Caco-2 (cell line): ENCODE measurements around the gene FN3K. TPM values are rescaled to one million over a fixed set of nuclear protein-coding genes. Genes with fewer than 3 reads are reported as not detected.
A peak's percentile ranks its signal among the peaks of the same experiment; 100 is the strongest.

Experiments used
- BruUV-seq: library from RNA; stranded (reverse); fragments of 400-500 nt; replicated peaks from 2 replicates; lab custom pipeline; 2021; lab: Mats Ljungman, UMichigan
- CTCF ChIA-PET: fragments of 300-600 bp; sonication (Branson Sonifier 250); formaldehyde crosslinking; loops from one replicate; lab custom pipeline; 2022; ENCODE audit warnings: antibody characterized with exemption; lab: Charles Lee
- POLR2A ChIA-PET: fragments of 300-600 bp; sonication (Branson Sonifier 250); formaldehyde crosslinking; loops from one replicate; lab custom pipeline; 2022; ENCODE audit warnings: antibody characterized with exemption; lab: Charles Lee
- DNase-seq, 2 experiments: peaks; one replicate each; pipeline versions ENCODE4 v3.0.0 to v3.0.0-alpha.2; 2020 to 2022
- H3K27me3 ChIP-seq: replicated peaks from 2 replicates; pipeline ENCODE4 v1.6.0; 2011; ENCODE audit warnings: low read length; ENCODE audit not compliant: control insufficient read depth, insufficient read depth
- H3K36me3 ChIP-seq: 2 replicates; pipeline ENCODE4 v1.5.1; 2011; ENCODE audit warnings: low read length; ENCODE audit not compliant: control insufficient read depth, insufficient read depth
- H3K4me1 ChIP-seq: fragments of 250-450 bp; sonication (Bioruptor Pico); 2 replicates; pipeline ENCODE4 v1.5.1; 2020; ENCODE audit warnings: mild to moderate bottlenecking
- H3K4me3 ChIP-seq: 2 replicates; pipeline ENCODE4 v1.5.1; 2011; ENCODE audit warnings: low read depth, mild to moderate bottlenecking, control low read depth, low read length
- H3K9me3 ChIP-seq: fragments of 250-450 bp; sonication (Bioruptor Pico); 2 replicates; pipeline ENCODE4 v1.5.1; 2020; ENCODE audit warnings: mild to moderate bottlenecking, moderate library complexity
- H3K27ac Mint-ChIP-seq: one replicate; pipeline ENCODE4 v1.8.0; 2022; ENCODE audit warnings: mixed read lengths; ENCODE audit not compliant: unreplicated experiment
- H3K27me3 Mint-ChIP-seq: one replicate; pipeline ENCODE4 v1.8.0; 2022; ENCODE audit warnings: mixed read lengths; ENCODE audit not compliant: insufficient read depth, unreplicated experiment
- H3K36me3 Mint-ChIP-seq: one replicate; pipeline ENCODE4 v1.8.0; 2022; ENCODE audit warnings: mild to moderate bottlenecking, mixed read lengths; ENCODE audit not compliant: insufficient read depth, unreplicated experiment
- H3K4me1 Mint-ChIP-seq: one replicate; pipeline ENCODE4 v1.8.0; 2022; ENCODE audit warnings: low read depth, mixed read lengths; ENCODE audit not compliant: unreplicated experiment
- H3K4me3 Mint-ChIP-seq: one replicate; pipeline ENCODE4 v1.8.0; 2022; ENCODE audit warnings: mild to moderate bottlenecking, moderate library complexity, mixed read lengths; ENCODE audit not compliant: unreplicated experiment
- H3K9me3 Mint-ChIP-seq: one replicate; pipeline ENCODE4 v1.8.0; 2022; ENCODE audit warnings: mixed read lengths; ENCODE audit not compliant: unreplicated experiment
- intact Hi-C: fragments of 100-400 bp; cut with micrococcal nuclease; formaldehyde crosslinking; loops from one replicate; pipeline ENCODE4 v1.10.0; 2022; ENCODE audit not compliant: unreplicated experiment
- total RNA-seq: library from RNA; stranded (reverse); gene quantifications from 2 replicates; pipeline ENCODE4 v1.2.3, GENCODE V29; 2022
- TF ChIP-seq, protein P1 (sequence below), 2 experiments: fragments of 200-600 bp in 1 of 2; IDR thresholded peaks; 1 replicate in 1 of 2; 2 replicates in 1 of 2; pipeline versions ENCODE4 v1.5.1 to v1.8.0; 2011 to 2022; ENCODE audit warnings: antibody characterized with exemption in 1 of 2, control low read depth in 1 of 2, inconsistent platforms in 1 of 2, low read depth in 1 of 2, low read length in 1 of 2, mild to moderate bottlenecking in 1 of 2, moderate library complexity in 1 of 2; ENCODE audit not compliant: insufficient read depth in 1 of 2, severe bottlenecking in 1 of 2, unreplicated experiment in 1 of 2

FN3K gene
- total RNA-seq, 1 experiment from 2014 or later = 55.7 TPM

GRCh38 chr17:82789051-82789592 is 53.7 kb downstream of the FN3K start:
- H3K27me3 ChIP-seq = no peaks in the 10 kb centered on the region

DNA sequence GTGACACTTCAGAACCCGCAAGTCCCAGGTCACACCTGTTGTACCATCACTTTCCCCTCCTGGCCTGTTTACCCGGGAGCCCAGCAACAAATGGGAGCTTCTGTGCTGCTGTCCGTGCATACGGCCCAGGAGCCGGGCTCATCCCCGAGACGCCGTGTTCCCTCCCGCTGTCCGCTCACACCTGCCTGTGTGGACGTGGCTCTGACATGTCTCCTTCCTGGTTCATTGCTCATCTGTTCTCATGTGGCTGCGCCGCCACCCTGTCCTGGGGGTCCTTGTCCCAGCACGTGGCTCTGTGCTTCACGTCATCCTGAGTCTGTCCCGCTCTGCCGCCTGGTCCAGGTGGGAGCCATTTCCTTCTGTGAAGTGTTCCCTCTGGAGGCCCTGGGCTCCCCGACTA is 54.4 kb downstream of the FN3K start:
- TF ChIP-seq, protein P1, sequence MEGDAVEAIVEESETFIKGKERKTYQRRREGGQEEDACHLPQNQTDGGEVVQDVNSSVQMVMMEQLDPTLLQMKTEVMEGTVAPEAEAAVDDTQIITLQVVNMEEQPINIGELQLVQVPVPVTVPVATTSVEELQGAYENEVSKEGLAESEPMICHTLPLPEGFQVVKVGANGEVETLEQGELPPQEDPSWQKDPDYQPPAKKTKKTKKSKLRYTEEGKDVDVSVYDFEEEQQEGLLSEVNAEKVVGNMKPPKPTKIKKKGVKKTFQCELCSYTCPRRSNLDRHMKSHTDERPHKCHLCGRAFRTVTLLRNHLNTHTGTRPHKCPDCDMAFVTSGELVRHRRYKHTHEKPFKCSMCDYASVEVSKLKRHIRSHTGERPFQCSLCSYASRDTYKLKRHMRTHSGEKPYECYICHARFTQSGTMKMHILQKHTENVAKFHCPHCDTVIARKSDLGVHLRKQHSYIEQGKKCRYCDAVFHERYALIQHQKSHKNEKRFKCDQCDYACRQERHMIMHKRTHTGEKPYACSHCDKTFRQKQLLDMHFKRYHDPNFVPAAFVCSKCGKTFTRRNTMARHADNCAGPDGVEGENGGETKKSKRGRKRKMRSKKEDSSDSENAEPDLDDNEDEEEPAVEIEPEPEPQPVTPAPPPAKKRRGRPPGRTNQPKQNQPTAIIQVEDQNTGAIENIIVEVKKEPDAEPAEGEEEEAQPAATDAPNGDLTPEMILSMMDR (IDR thresholded peaks at IDR 0.05; ENCODE audit: insufficient read depth in 1 of 2, low read depth in 1 of 2, low read length in 1 of 2, severe bottlenecking in 1 of 2, unreplicated experiment in 1 of 2) = no peak
- H3K4me1 Mint-ChIP-seq = no peaks in the 10 kb centered on the region
- H3K9me3 Mint-ChIP-seq = no peaks in the 10 kb centered on the region
- H3K27me3 Mint-ChIP-seq = no peaks in the 10 kb centered on the region
- Histone ChIP-seq H3K4me3 (no peak overlapping the region), H3K9me3 (no peaks in the 10 kb centered on the region), H3K4me1 (no peaks in the 10 kb centered on the region), H3K27me3 (no peaks in the 10 kb centered on the region), H3K36me3 (no peaks in the 10 kb centered on the region; the same call in 1 of the 2 replicates)
- peaks cover 5% of the 10 kb centered on the region for H3K36me3 Mint-ChIP-seq
- intact Hi-C loops = loop anchor here (10.0 kb wide), 1 partner anchor 315 kb away; no protein-coding TSS in a partner anchor
- POLR2A ChIA-PET = no interaction called here
- no peak for DNase-seq
- BruUV-seq = no TSS peak
- peak overlapping the region; percentile 24 for H3K27ac Mint-ChIP-seq
- H3K4me3 Mint-ChIP-seq = no peak overlapping the region
- CTCF ChIA-PET = no interaction called here

More at GRCh38 chr17:82789051-82789592, 53.7 kb downstream of the FN3K start:
- no peaks in the 10 kb centered on the region for H3K9me3 Mint-ChIP-seq
- no peak for DNase-seq
- Histone ChIP-seq H3K4me1 (no peaks in the 10 kb centered on the region), H3K36me3 (no peaks in the 10 kb centered on the region; the same call in 1 of the 2 replicates), H3K9me3 (no peaks in the 10 kb centered on the region), H3K4me3 (no peak overlapping the region)
- H3K27ac Mint-ChIP-seq = no peak overlapping the region
- CTCF ChIA-PET = no interaction called here
- POLR2A ChIA-PET = no interaction called here
- H3K36me3 Mint-ChIP-seq = peaks cover 10% of the 10 kb centered on the region
- intact Hi-C loops = no loop called here
- no peaks in the 10 kb centered on the region for H3K27me3 Mint-ChIP-seq
- TF ChIP-seq, protein P1 (IDR thresholded peaks at IDR 0.05; ENCODE audit: insufficient read depth in 1 of 2, low read depth in 1 of 2, low read length in 1 of 2, severe bottlenecking in 1 of 2, unreplicated experiment in 1 of 2) = no peak
- no peaks in the 10 kb centered on the region for H3K4me1 Mint-ChIP-seq
- H3K4me3 Mint-ChIP-seq = no peak overlapping the region
- no TSS peak for BruUV-seq

GRCh38 chr17:82790391-82790790 is 55.0 kb downstream of the FN3K start:
- peaks cover 5% of the 10 kb centered on the region for H3K36me3 Mint-ChIP-seq
- no peak for DNase-seq
- no peak overlapping the region for H3K4me3 Mint-ChIP-seq
- H3K4me1 Mint-ChIP-seq = no peaks in the 10 kb centered on the region
- BruUV-seq = no TSS peak
- H3K27me3 ChIP-seq = no peaks in the 10 kb centered on the region
- no peaks in the 10 kb centered on the region for H3K9me3 ChIP-seq
- ChIA-PET CTCF (no interaction called here), POLR2A (no interaction called here)
- no peak overlapping the region for H3K4me3 ChIP-seq
- no peaks in the 10 kb centered on the region for H3K4me1 ChIP-seq
- H3K36me3 ChIP-seq = no peaks in the 10 kb centered on the region; the same call in 1 of the 2 replicates
- no peak overlapping the region for H3K27ac Mint-ChIP-seq
- intact Hi-C loops = loop anchor here (10.0 kb wide), 1 partner anchor 316 kb away; no protein-coding TSS in a partner anchor
- no peaks in the 10 kb centered on the region for H3K27me3 Mint-ChIP-seq
- no peaks in the 10 kb centered on the region for H3K9me3 Mint-ChIP-seq
- TF ChIP-seq, protein P1 (IDR thresholded peaks at IDR 0.05; ENCODE audit: insufficient read depth in 1 of 2, low read depth in 1 of 2, low read length in 1 of 2, severe bottlenecking in 1 of 2, unreplicated experiment in 1 of 2) = no peak
